Loucy (cell line): ENCODE results near the gene DEXI.

ENCODE experiments used
- H2AFZ ChIP-seq: fragments of 200-600 bp; sonication (generic); 2 replicates; pipeline ENCODE4 v1.6.0; 2016; ENCODE audit warnings: antibody characterized with exemption, mild to moderate bottlenecking, low read length, moderate library complexity
- H3F3A ChIP-seq: fragments of 200-600 bp; 2 replicates; pipeline ENCODE4 v1.6.0; 2016; ENCODE audit warnings: antibody characterized with exemption, low read depth, mild to moderate bottlenecking
- H3K27me3 ChIP-seq: fragments of 200-600 bp; sonication (generic); 2 replicates; pipeline ENCODE4 v1.6.1; 2014; ENCODE audit warnings: low read length, mild to moderate bottlenecking; ENCODE audit not compliant: insufficient read depth, poor library complexity, severe bottlenecking
- H3K36me3 ChIP-seq: fragments of 200-600 bp; sonication (generic); 2 replicates; pipeline ENCODE4 v1.6.1; 2016; ENCODE audit warnings: low read length; ENCODE audit not compliant: insufficient read depth
- H3K4me1 ChIP-seq: fragments of 200-600 bp; sonication (generic); 2 replicates; pipeline ENCODE4 v1.5.1; 2014; ENCODE audit warnings: low read length, mild to moderate bottlenecking; ENCODE audit not compliant: insufficient read depth, poor library complexity, severe bottlenecking
- H3K4me2 ChIP-seq: fragments of 200-600 bp; sonication (generic); 2 replicates; pipeline ENCODE4 v1.6.0; 2014; ENCODE audit warnings: antibody characterized with exemption, low read length, low read depth, mild to moderate bottlenecking; ENCODE audit not compliant: poor library complexity, severe bottlenecking
- H3K4me3 ChIP-seq: fragments of 200-600 bp; sonication (generic); 2 replicates; pipeline ENCODE4 v1.5.1; 2014; ENCODE audit warnings: low read length, mild to moderate bottlenecking, mixed read lengths; ENCODE audit not compliant: poor library complexity, severe bottlenecking
- H3K79me2 ChIP-seq: fragments of 200-600 bp; sonication (generic); 2 replicates; pipeline ENCODE4 v1.6.1; 2014; ENCODE audit warnings: low read length; ENCODE audit not compliant: insufficient read depth
- H3K9ac ChIP-seq: fragments of 200-600 bp; sonication (generic); 2 replicates; pipeline ENCODE4 v1.6.0; 2014; ENCODE audit warnings: mild to moderate bottlenecking, low read depth, low read length, moderate library complexity; ENCODE audit not compliant: poor library complexity, severe bottlenecking
- H3K9me2 ChIP-seq: fragments of 200-600 bp; sonication (generic); replicated peaks from 2 replicates; pipeline ENCODE4 v1.6.1; 2016; ENCODE audit warnings: low read depth, low read length, mixed read lengths
- H3K9me3 ChIP-seq: fragments of 200-600 bp; sonication (generic); 2 replicates; pipeline ENCODE4 v1.6.1; 2014; ENCODE audit warnings: mild to moderate bottlenecking, antibody characterized with exemption, low read length, low read depth; ENCODE audit not compliant: insufficient read depth
- H4K20me1 ChIP-seq: fragments of 200-600 bp; sonication (generic); 2 replicates; pipeline ENCODE4 v1.6.0; 2014; ENCODE audit warnings: antibody characterized with exemption, low read length, mild to moderate bottlenecking; ENCODE audit not compliant: insufficient read depth, poor library complexity, severe bottlenecking
- CTCF ChIP-seq: fragments of 200-600 bp; sonication (generic); conservative IDR thresholded peaks from 2 replicates; pipeline ENCODE4 v1.5.1; 2014; ENCODE audit warnings: mild to moderate bottlenecking, antibody characterized with exemption, low read length
- EZH2phosphoT487 ChIP-seq: fragments of 200-600 bp; IDR thresholded peaks from 2 replicates; pipeline ENCODE4 v1.6.1; 2018; ENCODE audit warnings: antibody characterized with exemption, mild to moderate bottlenecking, moderate library complexity, borderline replicate concordance

The DEXI gene

GRCh38 chr16:10942352-10943063 is at the start of gene DEXI:
Gene DEXI, minus strand, starts transcription at chr16:10942468. Its CDS starts 463 bp downstream, at chr16:10942005.
- Histone ChIP-seq H4K20me1 (peaks cover 11% of the 10 kb centered on the region), H2AFZ (peak within 1 kb of the TSS; percentile 94), H3K79me2 (peaks cover 43% of the 10 kb centered on the region; the same call in 1 of the 2 replicates), H3F3A (peaks cover 2% of the 10 kb centered on the region; the same call in 1 of the 2 replicates), H3K9ac (peak within 1 kb of the TSS; percentile 71), H3K4me3 (peak within 1 kb of the TSS; percentile 81), H3K4me2 (peak within 1 kb of the TSS; percentile 87), H3K9me2 (no peaks in the 10 kb centered on the region), H3K36me3 (no peaks in the 10 kb centered on the region), H3K9me3 (no peaks in the 10 kb centered on the region), H3K27me3 (no peaks in the 10 kb centered on the region), H3K4me1 (peaks cover 42% of the 10 kb centered on the region)
- TF ChIP-seq EZH2phosphoT487 (no peak), CTCF (no peak)

GRCh38 chr16:10990378-10990777 is 48.1 kb upstream of the DEXI start:
- Histone ChIP-seq H3K79me2 (no peaks in the 10 kb centered on the region), H2AFZ (no peak overlapping the region), H4K20me1 (no peaks in the 10 kb centered on the region), H3K9me2 (no peaks in the 10 kb centered on the region), H3K4me1 (peaks cover 11% of the 10 kb centered on the region), H3K4me3 (no peak overlapping the region), H3K9ac (no peak overlapping the region), H3F3A (no peaks in the 10 kb centered on the region), H3K4me2 (no peak overlapping the region), H3K36me3 (peaks cover 6% of the 10 kb centered on the region; the same call in 1 of the 2 replicates), H3K9me3 (no peaks in the 10 kb centered on the region), H3K27me3 (no peaks in the 10 kb centered on the region)
- TF ChIP-seq EZH2phosphoT487 (no peak), CTCF (no peak)

DNA sequence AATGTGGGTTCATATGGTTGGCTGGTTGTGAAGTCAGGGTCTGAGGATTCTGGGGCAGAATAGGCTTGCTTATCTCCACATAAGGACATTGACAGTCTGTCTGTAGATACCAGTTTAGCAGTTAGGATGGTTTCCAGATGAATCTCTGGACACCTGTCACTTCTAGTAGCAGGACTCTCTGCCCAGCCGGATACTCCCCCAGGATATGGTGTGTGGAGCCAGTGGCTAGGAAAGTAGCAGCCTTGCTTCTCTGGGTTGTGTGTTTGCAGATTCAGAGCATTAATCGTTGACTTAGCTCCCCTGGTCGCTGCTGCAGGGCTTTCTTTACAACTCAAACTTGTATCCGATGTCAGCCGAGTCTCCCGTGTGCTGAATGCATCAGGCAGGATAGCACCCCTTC is 47.3 kb upstream of the DEXI start:
- TF ChIP-seq CTCF (no peak), EZH2phosphoT487 (no peak)
- Histone ChIP-seq H3K9ac (no peak overlapping the region), H4K20me1 (no peaks in the 10 kb centered on the region), H3K9me3 (no peaks in the 10 kb centered on the region), H3K36me3 (peaks cover 6% of the 10 kb centered on the region; the same call in 1 of the 2 replicates), H3K4me3 (no peak overlapping the region), H3K4me2 (no peak overlapping the region), H3K9me2 (no peaks in the 10 kb centered on the region), H3K4me1 (peaks cover 11% of the 10 kb centered on the region), H3K27me3 (no peaks in the 10 kb centered on the region), H3F3A (no peaks in the 10 kb centered on the region), H2AFZ (no peak overlapping the region), H3K79me2 (no peaks in the 10 kb centered on the region)
